ENCODE data around the gene PCNX2. TPM values are rescaled to one million over a fixed set of nuclear protein-coding genes. Genes with fewer than 3 reads are reported as not detected.

The PCNX2 gene
- total and polyA plus RNA-seq, 2 of the 8 experiments (the other 6 are each of a cell fraction or from before 2014, with no cell fraction given) = 46.1 to 57.6 TPM

- no peak for DNase-seq (ENCODE audit: low read depth in 1 of 2, low spot score in 2 of 2)
- H2BK20ac ChIP-seq (ENCODE audit: low read length) = no peak overlapping the region
- H3K4me3 ChIP-seq (ENCODE audit: extremely low read depth in 1 of 4, insufficient read depth in 2 of 4, low read depth in 3 of 4, low read length in 4 of 4) = no peak overlapping the region
- H4K20me1 ChIP-seq (replicated peaks in 1 of 2; ENCODE audit: control insufficient read depth in 1 of 2, insufficient read depth in 2 of 2, low read length in 2 of 2) = peaks cover 10 to 11% of the 10 kb centered on the region in 2 experiments
- H4K5ac ChIP-seq (ENCODE audit: insufficient read length, low read depth, low read length) = no peak overlapping the region
- ChIA-PET POLR2A (ENCODE audit: partially characterized antibody) (interaction anchor here (1.4 kb wide), 1 partner anchor 15 kb away, joined by 4 read pairs; no protein-coding TSS in a partner anchor), CTCF (ENCODE audit: partially characterized antibody) (interaction anchor here (0.9 to 2.3 kb wide), 7 partner anchors 12 to 354 kb away, joined by 3 to 6 read pairs (median 3); no protein-coding TSS in a partner anchor)
- no peak overlapping the region for H3K4me2 ChIP-seq (ENCODE audit: insufficient read depth in 1 of 2, low read depth in 2 of 2, low read length in 2 of 2)
- H3K79me2 ChIP-seq (ENCODE audit: control insufficient read depth in 1 of 2, insufficient read depth in 2 of 2, low read length in 2 of 2) = peaks cover 0 to 37% of the 10 kb centered on the region in 2 experiments; a peak in 2 of 4 replicates
- H3K4ac ChIP-seq (replicated peaks; ENCODE audit: insufficient read length, low read depth, low read length) = no peak overlapping the region
- no peak for FAIRE-seq
- no peak overlapping the region for H2BK120ac ChIP-seq (replicated peaks; ENCODE audit: low read depth, low read length)
- no peak overlapping the region for H2BK12ac ChIP-seq (ENCODE audit: low read depth, low read length)
- no peak overlapping the region for H2BK15ac ChIP-seq (ENCODE audit: low read length)
- no peaks in the 10 kb centered on the region for H3K9me3 ChIP-seq (ENCODE audit: insufficient read depth in 2 of 2, low read depth in 1 of 2, low read length in 1 of 2)
- H3K4me1 ChIP-seq (replicated peaks in 1 of 4; ENCODE audit: control insufficient read depth in 3 of 4, insufficient read depth in 4 of 4, low read length in 3 of 4) = no peaks in the 10 kb centered on the region
- WGBS, 2 experiments (ENCODE audit: extremely low coverage in 1 of 2, insufficient coverage in 1 of 2, insufficient read length in 1 of 2, insufficient replicate concordance in 2 of 2, low coverage in 1 of 2, low lambda C conversion rate in 2 of 2, missing lambda C conversion rate in 1 of 2) = 97% methylated on average over 6 of the region's 6 CpGs; no CpG with 5 or more reads in 1 of the 2 experiments
- no peak overlapping the region for H2AK5ac ChIP-seq (ENCODE audit: low read depth, low read length)
- H3K14ac ChIP-seq (ENCODE audit: insufficient read length) = no peak overlapping the region
- H2BK5ac ChIP-seq (ENCODE audit: low read depth, low read length) = no peak overlapping the region
- H4K91ac ChIP-seq (replicated peaks; ENCODE audit: insufficient read length, low read length) = no peak overlapping the region
- no peak overlapping the region for H4K8ac ChIP-seq (ENCODE audit: extremely low read depth, insufficient read depth, low read length)
- H3K79me1 ChIP-seq (ENCODE audit: low read depth, low read length) = peaks cover 3% of the 10 kb centered on the region
- H3K18ac ChIP-seq (ENCODE audit: extremely low read depth, low read length) = no peak overlapping the region
- peaks cover 6 to 28% (median 10%) of the 10 kb centered on the region in 4 experiments; a peak in 7 of 8 replicates for H3K36me3 ChIP-seq (ENCODE audit: control insufficient read depth in 2 of 4, insufficient read depth in 4 of 4, low read length in 3 of 4)
- H3K56ac ChIP-seq (replicated peaks; ENCODE audit: insufficient read length, low read depth, low read length) = no peak overlapping the region
- H3K23ac ChIP-seq (ENCODE audit: insufficient read length) = no peak overlapping the region
- no peak overlapping the region for H2AFZ ChIP-seq (ENCODE audit: low read length)
- no peak overlapping the region for H3K9ac ChIP-seq (replicated peaks in 1 of 4; ENCODE audit: extremely low read depth in 1 of 4, low read depth in 3 of 4, low read length in 3 of 4)
- H3K27me3 ChIP-seq (replicated peaks in 1 of 4; ENCODE audit: control insufficient read depth in 3 of 4, extremely low read depth in 1 of 4, insufficient read depth in 3 of 4, low read length in 3 of 4) = no peaks in the 10 kb centered on the region
- no peaks in the 10 kb centered on the region for H3K23me2 ChIP-seq (ENCODE audit: low read depth, low read length)
- no peak overlapping the region for H3K27ac ChIP-seq (ENCODE audit: low read depth, low read length)
- TF ChIP-seq EP300 (IDR thresholded peaks at IDR 0.05; ENCODE audit: borderline replicate concordance in 1 of 2, low read depth in 2 of 2, low read length in 2 of 2) (no peak), ASH2L (IDR thresholded peaks at IDR 0.05; ENCODE audit: low read length) (no peak), YY1 (IDR thresholded peaks at IDR 0.05; ENCODE audit: low read depth, low read length) (no peak), GABPA (IDR thresholded peaks at IDR 0.05; ENCODE audit: borderline replicate concordance, insufficient read depth, low read length) (no peak), SRF (IDR thresholded peaks at IDR 0.05; ENCODE audit: low read depth, low read length) (no peak)
These were observed 329.7 kb downstream of the PCNX2 start for GRCh38 chr1:232965912-232966217.
